HK-2 (cell line): ENCODE measurements around the gene SERPINB1.
"Not testable (repeated sequence)": the region's sequence is repeated elsewhere in the genome, so short reads cannot be mapped to it uniquely, and the experiment has no call there.

Experiments
- DNase-seq: peaks from one replicate; pipeline ENCODE4 v3.0.0-alpha.2; 2018; ENCODE audit not compliant: unreplicated experiment

Gene SERPINB1

GRCh38 chr6:2866171-2866846, 24.6 kb upstream of the SERPINB1 start:
- no peak for DNase-seq

- no peak for DNase-seq
Measured at GRCh38 chr6:2865694-2866151, 24.1 kb upstream of the SERPINB1 start.

- DNase-seq = no peak
Measured at GRCh38 chr6:2865270-2865669, 23.6 kb upstream of the SERPINB1 start.

- no peak for DNase-seq
Measured at GRCh38 chr6:2863901-2864300, 22.2 kb upstream of the SERPINB1 start.

- no peak for DNase-seq
Measured at GRCh38 chr6:2862712-2863181, 21.1 kb upstream of the SERPINB1 start.

- DNase-seq = no peak
Measured at GRCh38 chr6:2861822-2862164, 20.1 kb upstream of the SERPINB1 start.

- DNase-seq = no peak
Measured at GRCh38 chr6:2861060-2861821, 19.6 kb upstream of the SERPINB1 start.

GRCh38 chr6:2860706-2861059, 19.0 kb upstream of the SERPINB1 start:
- not testable (repeated sequence) for DNase-seq

GRCh38 chr6:2859798-2860705, 18.4 kb upstream of the SERPINB1 start:
- DNase-seq = not testable (repeated sequence)

GRCh38 chr6:2859185-2859700, 17.6 kb upstream of the SERPINB1 start:
- DNase-seq = no peak

GRCh38 chr6:2857580-2858337, 16.1 kb upstream of the SERPINB1 start:
- DNase-seq = no peak

GRCh38 chr6:2857185-2857579, 15.5 kb upstream of the SERPINB1 start:
- no peak for DNase-seq

- DNase-seq = no peak
Measured at GRCh38 chr6:2855061-2855519, 13.4 kb upstream of the SERPINB1 start.

- DNase-seq = no peak
Measured at GRCh38 chr6:2854396-2854982, 12.8 kb upstream of the SERPINB1 start.

- DNase-seq = peak; percentile 39
Measured at GRCh38 chr6:2853769-2854395, 12.2 kb upstream of the SERPINB1 start.

GRCh38 chr6:2853378-2853768, 11.7 kb upstream of the SERPINB1 start:
- DNase-seq = not testable (repeated sequence)

GRCh38 chr6:2852921-2853322, 11.3 kb upstream of the SERPINB1 start:
- no peak for DNase-seq

- no peak for DNase-seq
Measured at GRCh38 chr6:2852514-2852855, 10.8 kb upstream of the SERPINB1 start.

- no peak for DNase-seq
Measured at GRCh38 chr6:2851727-2852513, 10.3 kb upstream of the SERPINB1 start.
